ENCODE data around the gene GRIA3. TPM values are rescaled to one million over a fixed set of nuclear protein-coding genes. Genes with fewer than 3 reads are reported as not detected.

The GRIA3 gene
- total RNA-seq, 1 donor from 2014 or later, result 18.6 TPM

GRCh38 chrX:123181233-123181914 lies 2.7 kb upstream of the GRIA3 start:
- Histone ChIP-seq H3K79me2 (ENCODE audit: insufficient read depth, low read length) (peaks cover 5% of the 10 kb centered on the region), H3K9ac (ENCODE audit: low read length) (no peak overlapping the region), H3K4me2 (ENCODE audit: low read length) (no peak overlapping the region), H3K4me3 (ENCODE audit: insufficient read depth, low read depth, low read length) (no peak overlapping the region), H3K36me3 (ENCODE audit: insufficient read depth, low read length) (no peaks in the 10 kb centered on the region), H2AFZ (ENCODE audit: low read depth, low read length) (no peak overlapping the region), H3K4me1 (ENCODE audit: insufficient read depth, low read length) (no peaks in the 10 kb centered on the region), H4K20me1 (ENCODE audit: insufficient read depth, low read length) (no peaks in the 10 kb centered on the region), H3K27me3 (ENCODE audit: insufficient read depth, low read length) (no peaks in the 10 kb centered on the region), H3K9me3 (ENCODE audit: insufficient read depth, low read depth, low read length) (no peaks in the 10 kb centered on the region), H3K27ac (ENCODE audit: low read depth, low read length) (no peak overlapping the region)
- H3K36me3 Mint-ChIP-seq (ENCODE audit: low read depth, unreplicated experiment), result no peaks in the 10 kb centered on the region
- peaks cover 3% of the 10 kb centered on the region for H3K4me1 Mint-ChIP-seq (ENCODE audit: low read depth, unreplicated experiment)
- TF ChIP-seq, protein P1, sequence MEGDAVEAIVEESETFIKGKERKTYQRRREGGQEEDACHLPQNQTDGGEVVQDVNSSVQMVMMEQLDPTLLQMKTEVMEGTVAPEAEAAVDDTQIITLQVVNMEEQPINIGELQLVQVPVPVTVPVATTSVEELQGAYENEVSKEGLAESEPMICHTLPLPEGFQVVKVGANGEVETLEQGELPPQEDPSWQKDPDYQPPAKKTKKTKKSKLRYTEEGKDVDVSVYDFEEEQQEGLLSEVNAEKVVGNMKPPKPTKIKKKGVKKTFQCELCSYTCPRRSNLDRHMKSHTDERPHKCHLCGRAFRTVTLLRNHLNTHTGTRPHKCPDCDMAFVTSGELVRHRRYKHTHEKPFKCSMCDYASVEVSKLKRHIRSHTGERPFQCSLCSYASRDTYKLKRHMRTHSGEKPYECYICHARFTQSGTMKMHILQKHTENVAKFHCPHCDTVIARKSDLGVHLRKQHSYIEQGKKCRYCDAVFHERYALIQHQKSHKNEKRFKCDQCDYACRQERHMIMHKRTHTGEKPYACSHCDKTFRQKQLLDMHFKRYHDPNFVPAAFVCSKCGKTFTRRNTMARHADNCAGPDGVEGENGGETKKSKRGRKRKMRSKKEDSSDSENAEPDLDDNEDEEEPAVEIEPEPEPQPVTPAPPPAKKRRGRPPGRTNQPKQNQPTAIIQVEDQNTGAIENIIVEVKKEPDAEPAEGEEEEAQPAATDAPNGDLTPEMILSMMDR (IDR thresholded peaks at IDR 0.05; ENCODE audit: insufficient read depth, low read depth, low read length), result no peak
- TF ChIP-seq EZH2 (IDR thresholded peaks at IDR 0.05; ENCODE audit: insufficient read depth, low read length), result no peak
- no peak overlapping the region for H3K4me3 Mint-ChIP-seq (ENCODE audit: unreplicated experiment)
- no peaks in the 10 kb centered on the region for H3K9me3 Mint-ChIP-seq (ENCODE audit: unreplicated experiment)
- no peak for DNase-seq (ENCODE audit: low read depth)
- no peak overlapping the region for H3K27ac Mint-ChIP-seq (ENCODE audit: unreplicated experiment)
- H3K27me3 Mint-ChIP-seq (ENCODE audit: low read depth, unreplicated experiment), result peaks cover 1% of the 10 kb centered on the region
- FAIRE-seq, result no peak

GRCh38 chrX:123184866-123185276 lies 793 bp downstream of the GRIA3 start:
- Histone ChIP-seq H3K27ac (ENCODE audit: low read depth, low read length) (no peak overlapping the region), H4K20me1 (ENCODE audit: insufficient read depth, low read length) (no peaks in the 10 kb centered on the region), H3K4me2 (ENCODE audit: low read length) (peak overlapping the region; percentile 89), H3K36me3 (ENCODE audit: insufficient read depth, low read length) (no peaks in the 10 kb centered on the region), H2AFZ (ENCODE audit: low read depth, low read length) (no peak overlapping the region), H3K9me3 (ENCODE audit: insufficient read depth, low read depth, low read length) (no peaks in the 10 kb centered on the region), H3K9ac (ENCODE audit: low read length) (peak overlapping the region; percentile 80), H3K4me3 (ENCODE audit: insufficient read depth, low read depth, low read length) (peak overlapping the region; percentile 68), H3K4me1 (ENCODE audit: insufficient read depth, low read length) (no peaks in the 10 kb centered on the region), H3K27me3 (ENCODE audit: insufficient read depth, low read length) (no peaks in the 10 kb centered on the region), H3K79me2 (ENCODE audit: insufficient read depth, low read length) (peaks cover 5% of the 10 kb centered on the region)
- FAIRE-seq (no peak), DNase-seq (ENCODE audit: low read depth) (peak; percentile 12)
- TF ChIP-seq, protein P1 (IDR thresholded peaks at IDR 0.05; ENCODE audit: insufficient read depth, low read depth, low read length), result no peak
- TF ChIP-seq EZH2 (IDR thresholded peaks at IDR 0.05; ENCODE audit: insufficient read depth, low read length), result no peak
- peak overlapping the region; percentile 84 for H3K4me3 Mint-ChIP-seq (ENCODE audit: unreplicated experiment)
- no peaks in the 10 kb centered on the region for H3K9me3 Mint-ChIP-seq (ENCODE audit: unreplicated experiment)
- H3K36me3 Mint-ChIP-seq (ENCODE audit: low read depth, unreplicated experiment), result no peaks in the 10 kb centered on the region
- H3K4me1 Mint-ChIP-seq (ENCODE audit: low read depth, unreplicated experiment), result peaks cover 18% of the 10 kb centered on the region
- H3K27me3 Mint-ChIP-seq (ENCODE audit: low read depth, unreplicated experiment), result peaks cover 1% of the 10 kb centered on the region
- peak overlapping the region; percentile 34 for H3K27ac Mint-ChIP-seq (ENCODE audit: unreplicated experiment)

- H3K4me1 ChIP-seq (ENCODE audit: insufficient read depth, low read length), result no peaks in the 10 kb centered on the region
- peak overlapping the region; percentile 80 for H3K9ac ChIP-seq (ENCODE audit: low read length)
- TF ChIP-seq, protein P1 (IDR thresholded peaks at IDR 0.05; ENCODE audit: insufficient read depth, low read depth, low read length), result no peak
- no peak for TF ChIP-seq EZH2 (IDR thresholded peaks at IDR 0.05; ENCODE audit: insufficient read depth, low read length)
- Mint-ChIP-seq H3K9me3 (ENCODE audit: unreplicated experiment) (no peaks in the 10 kb centered on the region), H3K4me1 (ENCODE audit: low read depth, unreplicated experiment) (peaks cover 18% of the 10 kb centered on the region), H3K27me3 (ENCODE audit: low read depth, unreplicated experiment) (peaks cover 1% of the 10 kb centered on the region), H3K4me3 (ENCODE audit: unreplicated experiment) (peak overlapping the region; percentile 84), H3K27ac (ENCODE audit: unreplicated experiment) (peak overlapping the region; percentile 71), H3K36me3 (ENCODE audit: low read depth, unreplicated experiment) (no peaks in the 10 kb centered on the region)
- peaks cover 5% of the 10 kb centered on the region for H3K79me2 ChIP-seq (ENCODE audit: insufficient read depth, low read length)
- no peaks in the 10 kb centered on the region for H3K27me3 ChIP-seq (ENCODE audit: insufficient read depth, low read length)
- H3K4me2 ChIP-seq (ENCODE audit: low read length), result peak overlapping the region; percentile 89
- H3K27ac ChIP-seq (ENCODE audit: low read depth, low read length), result no peak overlapping the region
- H3K4me3 ChIP-seq (ENCODE audit: insufficient read depth, low read depth, low read length), result peak overlapping the region; percentile 68
- no peak overlapping the region for H2AFZ ChIP-seq (ENCODE audit: low read depth, low read length)
- DNase-seq (ENCODE audit: low read depth) (peak; percentile 33), FAIRE-seq (peak; percentile 62)
- no peaks in the 10 kb centered on the region for H4K20me1 ChIP-seq (ENCODE audit: insufficient read depth, low read length)
- no peaks in the 10 kb centered on the region for H3K36me3 ChIP-seq (ENCODE audit: insufficient read depth, low read length)
- H3K9me3 ChIP-seq (ENCODE audit: insufficient read depth, low read depth, low read length), result no peaks in the 10 kb centered on the region
These were observed 1.6 kb downstream of the GRIA3 start for GRCh38 chrX:123185721-123186120.
